Measurements from ENCODE around the gene SDHA. TPM values are rescaled to one million over a fixed set of nuclear protein-coding genes. Genes with fewer than 3 reads are reported as not detected.
"Not testable (repeated sequence)": the region's sequence is repeated elsewhere in the genome, so short reads cannot be mapped to it uniquely, and the experiment has no call there.

SDHA gene
- 10 to 100 TPM; 71.1 to 80.6 (median 79.5) TPM for total RNA-seq

GRCh38 chr5:217494-218456, at the start of gene SDHA, which contains the start of gene CCDC127:
Gene SDHA, plus strand, starts transcription at chr5:218320. Its CDS starts 36 bp downstream, at chr5:218356.
Gene CCDC127, minus strand, starts transcription at chr5:218153. Its CDS starts 1,304 bp downstream, at chr5:216849.
- H3K36me3 ChIP-seq; intact Hi-C loops (cut with DNase I; ENCODE audit: low total_unique reads); H3K27me3 ChIP-seq; H3K4me1 ChIP-seq; H3K9me3 ChIP-seq: not testable (repeated sequence)
- DNase-seq (ENCODE audit: low spot score in 2 of 2): peak; percentile 91 to 94
- Histone ChIP-seq H3K27ac (peak within 1 kb of the TSS; percentile 86), H3K4me3 (peak within 1 kb of the TSS; percentile 80 to 99 (median 97))
- TF ChIP-seq POLR2AphosphoS5 (IDR thresholded peaks at IDR 0.05): peak; percentile 41 to 82 (median 48)

DNA sequence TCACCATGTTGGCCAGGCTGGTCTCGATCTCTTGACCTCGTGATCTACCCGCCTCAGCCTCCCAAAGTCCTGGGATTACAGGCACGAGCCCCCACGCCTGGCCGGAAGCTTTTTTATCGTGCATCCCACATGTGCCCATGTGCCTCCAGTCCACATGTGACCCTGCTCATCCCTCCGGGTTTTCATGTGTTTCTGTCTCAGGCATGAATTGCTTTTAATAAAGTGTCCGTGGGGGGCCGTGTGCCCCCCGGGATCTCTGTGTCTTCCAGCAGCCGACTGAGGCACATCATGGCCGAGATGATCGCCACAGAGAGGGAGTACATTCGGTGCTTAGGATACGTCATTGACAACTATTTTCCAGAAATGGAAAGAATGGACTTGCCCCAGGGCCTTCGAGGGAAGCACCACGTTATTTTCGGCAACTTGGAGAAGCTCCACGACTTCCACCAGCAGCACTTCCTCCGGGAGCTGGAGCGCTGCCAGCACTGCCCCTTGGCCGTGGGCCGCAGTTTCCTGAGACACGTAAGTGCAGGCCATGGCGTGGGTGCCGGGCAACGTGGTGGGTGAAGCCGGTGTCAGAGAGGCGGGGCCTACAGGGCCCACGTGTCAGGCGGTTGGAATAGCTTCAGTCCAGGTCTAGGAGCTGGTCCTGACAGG, 48.9 kb upstream of the SDHA start:
- H3K9me3 ChIP-seq: no peaks in the 10 kb centered on the region
- DNase-seq (ENCODE audit: low spot score in 2 of 2): peak; percentile 55 to 61
- H3K27me3 ChIP-seq: no peaks in the 10 kb centered on the region
- no peaks in the 10 kb centered on the region for H3K36me3 ChIP-seq
- TF ChIP-seq POLR2A (IDR thresholded peaks at IDR 0.05) (no peak), POLR2AphosphoS5 (IDR thresholded peaks at IDR 0.05) (no peak), CTCF (IDR thresholded peaks at IDR 0.05) (no peak)
- peak overlapping the region in 2 of 3 donors; percentile 15 to 44 for H3K4me3 ChIP-seq
- peak overlapping the region in 1 of 2 donors; percentile 48 for H3K27ac ChIP-seq
- intact Hi-C loops (cut with DNase I; ENCODE audit: low total_unique reads): no loop called here
- no peaks in the 10 kb centered on the region for H3K4me1 ChIP-seq

DNA sequence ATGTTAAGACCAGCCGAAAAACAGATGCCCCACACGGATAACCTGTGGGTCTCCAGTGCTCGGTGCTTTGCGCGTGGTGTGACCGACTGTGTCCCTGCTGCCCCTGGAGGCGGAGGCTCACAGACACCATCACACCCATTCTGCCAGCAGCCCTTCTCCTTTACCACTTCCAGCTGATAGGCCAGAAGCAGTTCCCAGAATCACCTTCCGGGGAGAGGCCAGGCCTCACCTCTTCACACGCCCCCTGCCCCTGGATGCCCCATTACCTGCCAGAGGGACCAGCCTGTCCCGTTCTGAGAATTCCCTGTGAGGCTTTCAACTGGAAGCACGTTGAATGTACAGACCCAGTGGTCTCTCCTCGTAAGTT, 48.4 kb upstream of the SDHA start:
- H3K4me3 ChIP-seq: peak overlapping the region in 2 of 3 donors; percentile 15 to 44
- intact Hi-C loops (cut with DNase I; ENCODE audit: low total_unique reads): no loop called here
- H3K4me1 ChIP-seq: no peaks in the 10 kb centered on the region
- no peaks in the 10 kb centered on the region for H3K27me3 ChIP-seq
- no peaks in the 10 kb centered on the region for H3K9me3 ChIP-seq
- H3K27ac ChIP-seq: peak overlapping the region in 1 of 2 donors; percentile 48
- DNase-seq (ENCODE audit: low spot score in 2 of 2): no peak
- H3K36me3 ChIP-seq: no peaks in the 10 kb centered on the region
- TF ChIP-seq POLR2A (IDR thresholded peaks at IDR 0.05) (no peak), POLR2AphosphoS5 (IDR thresholded peaks at IDR 0.05) (no peak), CTCF (IDR thresholded peaks at IDR 0.05) (no peak)

DNA sequence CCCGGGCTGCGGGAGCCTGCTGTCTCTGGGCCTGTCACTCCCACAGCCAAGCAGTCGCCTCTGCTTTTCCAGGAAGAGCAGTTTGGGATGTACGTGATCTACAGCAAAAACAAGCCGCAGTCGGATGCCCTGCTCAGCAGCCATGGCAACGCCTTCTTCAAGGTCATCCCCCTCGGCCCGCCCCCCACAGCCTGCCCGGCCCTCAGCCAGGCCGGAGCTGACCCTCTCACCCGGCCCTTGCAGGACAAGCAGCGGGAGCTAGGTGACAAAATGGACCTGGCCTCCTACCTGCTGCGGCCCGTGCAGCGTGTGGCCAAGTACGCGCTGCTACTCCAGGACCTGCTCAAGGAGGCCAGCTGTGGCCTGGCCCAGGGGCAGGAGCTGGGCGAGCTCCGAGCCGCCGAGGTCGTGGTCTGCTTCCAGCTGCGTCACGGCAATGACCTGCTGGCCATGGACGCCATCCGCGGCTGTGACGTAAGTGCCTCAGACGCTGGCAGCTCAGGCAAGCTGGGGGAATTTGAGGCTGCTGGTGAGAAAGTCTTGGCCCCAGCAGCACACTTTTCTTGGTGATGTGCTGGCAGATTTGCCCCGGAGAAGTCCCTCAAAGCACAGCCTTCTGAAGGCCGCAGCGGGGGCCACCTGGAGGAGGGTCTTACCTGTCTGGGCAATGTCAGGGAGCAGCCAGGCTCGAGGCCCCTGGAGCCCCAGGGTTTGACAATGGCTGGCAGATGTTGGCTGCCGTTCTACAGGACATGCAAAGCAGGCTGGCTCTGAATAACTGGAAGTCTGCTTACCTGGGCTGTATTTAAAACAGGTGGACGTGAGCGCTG, 46.9 kb upstream of the SDHA start:
- no peak overlapping the region for H3K4me3 ChIP-seq
- no peaks in the 10 kb centered on the region for H3K27me3 ChIP-seq
- TF ChIP-seq CTCF (IDR thresholded peaks at IDR 0.05) (no peak), POLR2A (IDR thresholded peaks at IDR 0.05) (no peak), POLR2AphosphoS5 (IDR thresholded peaks at IDR 0.05) (no peak)
- H3K9me3 ChIP-seq: no peaks in the 10 kb centered on the region
- H3K36me3 ChIP-seq: no peaks in the 10 kb centered on the region
- H3K27ac ChIP-seq: no peak overlapping the region
- no peaks in the 10 kb centered on the region for H3K4me1 ChIP-seq
- DNase-seq (ENCODE audit: low spot score in 2 of 2): peak in 1 of 2 donors; percentile 46
- intact Hi-C loops (cut with DNase I; ENCODE audit: low total_unique reads): no loop called here

- H3K27me3 ChIP-seq: no peaks in the 10 kb centered on the region
- no peaks in the 10 kb centered on the region for H3K9me3 ChIP-seq
- no peak overlapping the region for H3K27ac ChIP-seq
- intact Hi-C loops (cut with DNase I; ENCODE audit: low total_unique reads): no loop called here
- H3K4me3 ChIP-seq: no peak overlapping the region
- no peaks in the 10 kb centered on the region for H3K4me1 ChIP-seq
- TF ChIP-seq POLR2A (IDR thresholded peaks at IDR 0.05) (no peak), CTCF (IDR thresholded peaks at IDR 0.05) (no peak), POLR2AphosphoS5 (IDR thresholded peaks at IDR 0.05) (no peak)
- peak in 1 of 2 donors; percentile 47 for DNase-seq (ENCODE audit: low spot score in 2 of 2)
- H3K36me3 ChIP-seq: no peaks in the 10 kb centered on the region
Observed at GRCh38 chr5:171801-172331, 46.3 kb upstream of the SDHA start.
